ENCODE results near the gene TLE4. TPM values are rescaled to one million over a fixed set of nuclear protein-coding genes. Genes with fewer than 3 reads are reported as not detected.

TLE4 gene
- total RNA-seq, 1 donor from 2014 or later: 17.2 TPM

- Histone ChIP-seq H3K4me3 (ENCODE audit: low read depth, low read length) (no peak overlapping the region), H3K36me3 (ENCODE audit: control insufficient read depth, insufficient read depth, low read length) (no peaks in the 10 kb centered on the region), H3K27me3 (ENCODE audit: control insufficient read depth, insufficient read depth, low read length) (no peaks in the 10 kb centered on the region)
- no peak for DNase-seq (ENCODE audit: low read depth)
- TF ChIP-seq CTCF (IDR thresholded peaks at IDR 0.05; ENCODE audit: insufficient read depth, low read length, poor library complexity, severe bottlenecking): no peak
These were observed 16.9 kb downstream of the TLE4 start for GRCh38 chr9:79588488-79589223.

GRCh38 chr9:79591458-79591857 lies 19.7 kb downstream of the TLE4 start:
- H3K27me3 ChIP-seq (ENCODE audit: control insufficient read depth, insufficient read depth, low read length): no peaks in the 10 kb centered on the region
- DNase-seq (ENCODE audit: low read depth): no peak
- no peaks in the 10 kb centered on the region for H3K36me3 ChIP-seq (ENCODE audit: control insufficient read depth, insufficient read depth, low read length)
- no peak for TF ChIP-seq CTCF (IDR thresholded peaks at IDR 0.05; ENCODE audit: insufficient read depth, low read length, poor library complexity, severe bottlenecking)
- no peak overlapping the region for H3K4me3 ChIP-seq (ENCODE audit: low read depth, low read length)

- Histone ChIP-seq H3K4me3 (ENCODE audit: low read depth, low read length) (no peak overlapping the region), H3K36me3 (ENCODE audit: control insufficient read depth, insufficient read depth, low read length) (no peaks in the 10 kb centered on the region), H3K27me3 (ENCODE audit: control insufficient read depth, insufficient read depth, low read length) (no peaks in the 10 kb centered on the region)
- DNase-seq (ENCODE audit: low read depth): no peak
- TF ChIP-seq CTCF (IDR thresholded peaks at IDR 0.05; ENCODE audit: insufficient read depth, low read length, poor library complexity, severe bottlenecking): no peak
These were observed 21.1 kb downstream of the TLE4 start for GRCh38 chr9:79592726-79593493.

DNA sequence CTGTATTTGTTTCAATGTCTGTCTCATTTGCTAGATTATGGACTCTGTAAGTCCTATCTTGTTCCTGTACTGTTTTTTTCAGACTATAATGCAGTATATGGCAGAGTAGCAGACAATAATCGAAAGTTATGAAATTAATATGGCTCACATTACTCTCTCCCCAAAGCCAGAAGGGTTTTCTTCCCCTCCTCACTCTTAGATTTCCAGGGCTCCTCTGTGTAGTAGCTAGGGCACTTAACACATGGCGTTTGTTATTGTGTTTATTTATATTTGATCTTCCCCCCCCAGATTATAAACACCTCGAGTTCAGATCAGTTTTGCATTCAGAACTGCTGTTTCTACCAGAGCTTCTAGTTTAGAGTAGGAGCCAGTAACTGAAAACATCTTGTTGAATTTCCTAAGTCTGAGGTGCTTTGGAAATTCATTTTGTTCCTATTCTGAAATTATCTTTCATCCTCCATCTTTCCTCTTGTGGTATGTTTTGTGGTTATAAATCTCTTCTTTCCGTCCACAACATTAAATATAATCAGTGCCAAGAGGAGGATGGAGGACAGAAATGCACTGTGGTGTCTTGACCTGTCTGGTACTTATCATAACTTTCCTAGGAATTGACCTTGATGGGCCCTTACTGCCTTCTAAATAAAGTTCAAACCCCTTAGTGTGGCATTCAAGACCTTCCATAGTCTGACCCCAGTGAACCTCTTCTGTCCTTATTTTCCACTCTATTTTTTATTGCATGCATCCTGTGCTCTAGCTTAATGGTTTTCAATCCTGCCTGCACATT lies 27.0 kb downstream of the TLE4 start:
- no peak for TF ChIP-seq CTCF (IDR thresholded peaks at IDR 0.05; ENCODE audit: insufficient read depth, low read length, poor library complexity, severe bottlenecking)
- peaks cover 1% of the 10 kb centered on the region for H3K36me3 ChIP-seq (ENCODE audit: control insufficient read depth, insufficient read depth, low read length)
- no peak for DNase-seq (ENCODE audit: low read depth)
- no peak overlapping the region for H3K4me3 ChIP-seq (ENCODE audit: low read depth, low read length)
- no peaks in the 10 kb centered on the region for H3K27me3 ChIP-seq (ENCODE audit: control insufficient read depth, insufficient read depth, low read length)

GRCh38 chr9:79600466-79600865 lies 28.7 kb downstream of the TLE4 start:
- Histone ChIP-seq H3K4me3 (ENCODE audit: low read depth, low read length) (no peak overlapping the region), H3K36me3 (ENCODE audit: control insufficient read depth, insufficient read depth, low read length) (peaks cover 1% of the 10 kb centered on the region), H3K27me3 (ENCODE audit: control insufficient read depth, insufficient read depth, low read length) (no peaks in the 10 kb centered on the region)
- no peak for TF ChIP-seq CTCF (IDR thresholded peaks at IDR 0.05; ENCODE audit: insufficient read depth, low read length, poor library complexity, severe bottlenecking)
- no peak for DNase-seq (ENCODE audit: low read depth)
